HepG2 (cell line): ENCODE data around the gene GPC6. TPM values are rescaled to one million over a fixed set of nuclear protein-coding genes. Genes with fewer than 3 reads are reported as not detected.

Source experiments
- ATRX ChIP-seq: sonication (generic); formaldehyde crosslinking; IDR thresholded peaks from 2 replicates; pipeline ENCODE4 v1.4.0; 2020; ENCODE audit warnings: missing genetic modification reagents, borderline replicate concordance
- BCL3 ChIP-seq: sonication (generic); formaldehyde crosslinking; IDR thresholded peaks from 2 replicates; pipeline ENCODE4 v1.5.1; 2020; ENCODE audit warnings: mild to moderate bottlenecking, missing genetic modification reagents, moderate library complexity
- HNF4G ChIP-seq, 2 experiments: sonication (generic) in 1 of 2; formaldehyde crosslinking in 1 of 2; IDR thresholded peaks; 2 replicates each; pipeline versions ENCODE4 v1.4.0 to v1.6.1; 2011 to 2020; ENCODE audit warnings: borderline replicate concordance in 2 of 2, low read depth in 2 of 2, mild to moderate bottlenecking in 2 of 2, low read length in 1 of 2, missing genetic modification reagents in 1 of 2, moderate library complexity in 1 of 2
- KDM2A ChIP-seq: sonication (generic); formaldehyde crosslinking; IDR thresholded peaks from 2 replicates; pipeline ENCODE4 v1.4.0; 2020; ENCODE audit warnings: low read depth, missing genetic modification reagents, borderline replicate concordance
- NR2F6 ChIP-seq, 2 experiments: IDR thresholded peaks; 2 replicates each; pipeline ENCODE4 v1.6.1; 2016; ENCODE audit warnings: antibody characterized with exemption in 1 of 2, mild to moderate bottlenecking in 1 of 2
- PCBP2 ChIP-seq: fragments of 200-400 bp; formaldehyde crosslinking; optimal IDR thresholded peaks from 2 replicates; pipeline ENCODE3; 2018; ENCODE audit warnings: low read length, low read depth; ENCODE audit not compliant: poor library complexity, severe bottlenecking
- RFX3 ChIP-seq: IDR thresholded peaks from 2 replicates; pipeline ENCODE4 v1.6.1; 2016; ENCODE audit warnings: missing biosample characterization, missing genetic modification reagents
- SMAD1 ChIP-seq: sonication (generic); formaldehyde crosslinking; IDR thresholded peaks from 2 replicates; pipeline ENCODE4 v1.4.0; 2020; ENCODE audit warnings: missing genetic modification reagents, low read depth, mild to moderate bottlenecking, borderline replicate concordance
- TBL1XR1 ChIP-seq: fragments of 150-350 bp; IDR thresholded peaks from 2 replicates; pipeline ENCODE4 v1.6.1; 2014; ENCODE audit warnings: borderline replicate concordance, low read length; ENCODE audit not compliant: partially characterized antibody
- THYN1 ChIP-seq: sonication (generic); formaldehyde crosslinking; IDR thresholded peaks from 2 replicates; pipeline ENCODE4 v1.8.1; 2023; ENCODE audit warnings: low read depth, mild to moderate bottlenecking, moderate library complexity, missing genetic modification reagents, borderline replicate concordance
- ZC3H4 ChIP-seq: sonication (generic); formaldehyde crosslinking; IDR thresholded peaks from 2 replicates; pipeline ENCODE4 v1.4.0; 2020; ENCODE audit warnings: missing genetic modification reagents, borderline replicate concordance
- ZMYM2 ChIP-seq: sonication (generic); formaldehyde crosslinking; IDR thresholded peaks from 2 replicates; pipeline ENCODE4 v1.8.0; 2022; ENCODE audit warnings: mild to moderate bottlenecking, missing genetic modification reagents
- ZNF746 ChIP-seq: sonication (generic); formaldehyde crosslinking; IDR thresholded peaks from 2 replicates; pipeline ENCODE4 v1.8.0; 2022; ENCODE audit warnings: mild to moderate bottlenecking, missing genetic modification reagents
- ZXDC ChIP-seq: sonication (generic); formaldehyde crosslinking; IDR thresholded peaks from 2 replicates; pipeline ENCODE4 v1.5.0; 2020; ENCODE audit warnings: mild to moderate bottlenecking, missing genetic modification reagents
- polyA plus RNA-seq, 8 experiments: library from polyadenylated mRNA; depleted of rRNA in 3 of 8; stranded (reverse) in 7 of 8; unstranded in 1 of 8; fragments of >200 nt; fragmentation: Illumina TruSeq in 4 of 8; extraction: Trizol in 4 of 8; gene quantifications; 2 replicates each; pipeline versions ENCODE4 v1.2.1 to v1.2.3, GENCODE V29; 2011 to 2016; ENCODE audit warnings: low read depth in 4 of 8, missing spikeins in 1 of 8, mixed read lengths in 1 of 8; ENCODE audit not compliant: insufficient read depth in 1 of 8
- total RNA-seq, 5 experiments: library from RNA; depleted of rRNA; stranded (reverse); fragments of >200 nt; fragmentation: Illumina TruSeq; extraction: Trizol; gene quantifications; 2 replicates each; pipeline ENCODE4 v1.2.3, GENCODE V29; 2016; ENCODE audit warnings: low read depth in 1 of 5
- TF ChIP-seq, protein P1 (sequence below): sonication (generic); formaldehyde crosslinking; IDR thresholded peaks from 2 replicates; pipeline ENCODE4 v1.9.0; 2021; ENCODE audit warnings: mild to moderate bottlenecking, missing genetic modification reagents
- TF ChIP-seq, protein P2 (sequence below): IDR thresholded peaks from 2 replicates; pipeline ENCODE4 v1.6.1; 2016

GPC6 gene
- total and polyA plus RNA-seq, 2 of the 13 experiments (the other 11 are each of a cell fraction or from before 2014, with no cell fraction given), result 24.5 to 33.9 TPM

GRCh38 chr13:94291631-94292322 is 1065.2 kb downstream of the GPC6 start (continued):
- TF ChIP-seq ZMYM2 (CRISPR knock-in tag) (peak; percentile 82), ZNF746 (peak; percentile 74; the same call in 1 of the 2 replicates), ZXDC (CRISPR knock-in tag) (no peak), PCBP2 (no peak), RFX3 (CRISPR knock-in tag) (no peak), NR2F6 (IDR thresholded peaks at IDR 0.05) (peak; percentile 97), NR2F6 (CRISPR knock-in tag; IDR thresholded peaks at IDR 0.05) (peak; percentile 98), ZC3H4 (no peak), KDM2A (CRISPR knock-in tag) (no peak), THYN1 (CRISPR knock-in tag) (no peak), SMAD1 (CRISPR knock-in tag) (no peak), BCL3 (CRISPR knock-in tag) (no peak), ATRX (CRISPR knock-in tag) (no peak), HNF4G (IDR thresholded peaks at IDR 0.05; ENCODE audit: borderline replicate concordance, low read depth, low read length) (peak; percentile 98), HNF4G (CRISPR knock-in tag; IDR thresholded peaks at IDR 0.05; ENCODE audit: borderline replicate concordance, low read depth) (peak; percentile 96), TBL1XR1 (peak; percentile 85)
- TF ChIP-seq, protein P1, sequence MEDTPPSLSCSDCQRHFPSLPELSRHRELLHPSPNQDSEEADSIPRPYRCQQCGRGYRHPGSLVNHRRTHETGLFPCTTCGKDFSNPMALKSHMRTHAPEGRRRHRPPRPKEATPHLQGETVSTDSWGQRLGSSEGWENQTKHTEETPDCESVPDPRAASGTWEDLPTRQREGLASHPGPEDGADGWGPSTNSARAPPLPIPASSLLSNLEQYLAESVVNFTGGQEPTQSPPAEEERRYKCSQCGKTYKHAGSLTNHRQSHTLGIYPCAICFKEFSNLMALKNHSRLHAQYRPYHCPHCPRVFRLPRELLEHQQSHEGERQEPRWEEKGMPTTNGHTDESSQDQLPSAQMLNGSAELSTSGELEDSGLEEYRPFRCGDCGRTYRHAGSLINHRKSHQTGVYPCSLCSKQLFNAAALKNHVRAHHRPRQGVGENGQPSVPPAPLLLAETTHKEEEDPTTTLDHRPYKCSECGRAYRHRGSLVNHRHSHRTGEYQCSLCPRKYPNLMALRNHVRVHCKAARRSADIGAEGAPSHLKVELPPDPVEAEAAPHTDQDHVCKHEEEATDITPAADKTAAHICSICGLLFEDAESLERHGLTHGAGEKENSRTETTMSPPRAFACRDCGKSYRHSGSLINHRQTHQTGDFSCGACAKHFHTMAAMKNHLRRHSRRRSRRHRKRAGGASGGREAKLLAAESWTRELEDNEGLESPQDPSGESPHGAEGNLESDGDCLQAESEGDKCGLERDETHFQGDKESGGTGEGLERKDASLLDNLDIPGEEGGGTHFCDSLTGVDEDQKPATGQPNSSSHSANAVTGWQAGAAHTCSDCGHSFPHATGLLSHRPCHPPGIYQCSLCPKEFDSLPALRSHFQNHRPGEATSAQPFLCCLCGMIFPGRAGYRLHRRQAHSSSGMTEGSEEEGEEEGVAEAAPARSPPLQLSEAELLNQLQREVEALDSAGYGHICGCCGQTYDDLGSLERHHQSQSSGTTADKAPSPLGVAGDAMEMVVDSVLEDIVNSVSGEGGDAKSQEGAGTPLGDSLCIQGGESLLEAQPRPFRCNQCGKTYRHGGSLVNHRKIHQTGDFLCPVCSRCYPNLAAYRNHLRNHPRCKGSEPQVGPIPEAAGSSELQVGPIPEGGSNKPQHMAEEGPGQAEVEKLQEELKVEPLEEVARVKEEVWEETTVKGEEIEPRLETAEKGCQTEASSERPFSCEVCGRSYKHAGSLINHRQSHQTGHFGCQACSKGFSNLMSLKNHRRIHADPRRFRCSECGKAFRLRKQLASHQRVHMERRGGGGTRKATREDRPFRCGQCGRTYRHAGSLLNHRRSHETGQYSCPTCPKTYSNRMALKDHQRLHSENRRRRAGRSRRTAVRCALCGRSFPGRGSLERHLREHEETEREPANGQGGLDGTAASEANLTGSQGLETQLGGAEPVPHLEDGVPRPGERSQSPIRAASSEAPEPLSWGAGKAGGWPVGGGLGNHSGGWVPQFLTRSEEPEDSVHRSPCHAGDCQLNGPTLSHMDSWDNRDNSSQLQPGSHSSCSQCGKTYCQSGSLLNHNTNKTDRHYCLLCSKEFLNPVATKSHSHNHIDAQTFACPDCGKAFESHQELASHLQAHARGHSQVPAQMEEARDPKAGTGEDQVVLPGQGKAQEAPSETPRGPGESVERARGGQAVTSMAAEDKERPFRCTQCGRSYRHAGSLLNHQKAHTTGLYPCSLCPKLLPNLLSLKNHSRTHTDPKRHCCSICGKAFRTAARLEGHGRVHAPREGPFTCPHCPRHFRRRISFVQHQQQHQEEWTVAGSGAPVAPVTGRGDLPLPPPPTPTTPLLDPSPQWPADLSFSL (CRISPR knock-in tag), result no peak
- TF ChIP-seq, protein P2, sequence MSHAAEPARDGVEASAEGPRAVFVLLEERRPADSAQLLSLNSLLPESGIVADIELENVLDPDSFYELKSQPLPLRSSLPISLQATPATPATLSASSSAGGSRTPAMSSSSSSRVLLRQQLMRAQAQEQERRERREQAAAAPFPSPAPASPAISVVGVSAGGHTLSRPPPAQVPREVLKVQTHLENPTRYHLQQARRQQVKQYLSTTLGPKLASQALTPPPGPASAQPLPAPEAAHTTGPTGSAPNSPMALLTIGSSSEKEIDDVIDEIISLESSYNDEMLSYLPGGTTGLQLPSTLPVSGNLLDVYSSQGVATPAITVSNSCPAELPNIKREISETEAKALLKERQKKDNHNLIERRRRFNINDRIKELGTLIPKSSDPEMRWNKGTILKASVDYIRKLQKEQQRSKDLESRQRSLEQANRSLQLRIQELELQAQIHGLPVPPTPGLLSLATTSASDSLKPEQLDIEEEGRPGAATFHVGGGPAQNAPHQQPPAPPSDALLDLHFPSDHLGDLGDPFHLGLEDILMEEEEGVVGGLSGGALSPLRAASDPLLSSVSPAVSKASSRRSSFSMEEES (CRISPR knock-in tag), result peak; percentile 70; the same call in 1 of the 2 replicates
